ENCODE measurements around the gene FANCC.
"Not testable (repeated sequence)": the region's sequence is repeated elsewhere in the genome, so short reads cannot be mapped to it uniquely, and the experiment has no call there.

The FANCC gene

GRCh38 chr9:95226921-95227320, 90.6 kb downstream of the FANCC start:
- DNase-seq, result no peak

GRCh38 chr9:95225726-95226106, 91.8 kb downstream of the FANCC start:
- no peak for DNase-seq

GRCh38 chr9:95225076-95225725, 92.3 kb downstream of the FANCC start:
- DNase-seq, result no peak

GRCh38 chr9:95224376-95225019, 93.0 kb downstream of the FANCC start:
- no peak for DNase-seq

GRCh38 chr9:95220352-95220751, 97.2 kb downstream of the FANCC start:
- DNase-seq, result not testable (repeated sequence)

- DNase-seq, result no peak
Measured at GRCh38 chr9:95218773-95219172, 98.7 kb downstream of the FANCC start.

GRCh38 chr9:95217936-95218335, 99.6 kb downstream of the FANCC start:
- DNase-seq, result no peak

GRCh38 chr9:95215336-95215898, 102.1 kb downstream of the FANCC start:
- DNase-seq, result no peak

GRCh38 chr9:95213117-95213516, 104.4 kb downstream of the FANCC start:
- DNase-seq, result no peak

GRCh38 chr9:95211028-95211427, 106.5 kb downstream of the FANCC start:
- no peak for DNase-seq

GRCh38 chr9:95207403-95207802, 110.1 kb downstream of the FANCC start:
- DNase-seq, result no peak

GRCh38 chr9:95206143-95206542, 111.4 kb downstream of the FANCC start:
- DNase-seq, result no peak

- no peak for DNase-seq
Measured at GRCh38 chr9:95204710-95205109, 112.8 kb downstream of the FANCC start.

GRCh38 chr9:95204310-95204709, 113.2 kb downstream of the FANCC start:
- DNase-seq, result no peak

GRCh38 chr9:95203019-95203418, 114.5 kb downstream of the FANCC start:
- not testable (repeated sequence) for DNase-seq

GRCh38 chr9:95202076-95202681, 115.3 kb downstream of the FANCC start:
- DNase-seq, result no peak

- no peak for DNase-seq
Measured at GRCh38 chr9:95201206-95201605, 116.3 kb downstream of the FANCC start.

- no peak for DNase-seq
Measured at GRCh38 chr9:95197692-95198271, 119.7 kb downstream of the FANCC start.

- no peak for DNase-seq
Measured at GRCh38 chr9:95193480-95193879, 124.0 kb downstream of the FANCC start.

GRCh38 chr9:95193067-95193466, 124.4 kb downstream of the FANCC start:
- DNase-seq, result no peak

GRCh38 chr9:95192631-95193030, 124.9 kb downstream of the FANCC start:
- no peak for DNase-seq

- no peak for DNase-seq
Measured at GRCh38 chr9:95190413-95190812, 127.1 kb downstream of the FANCC start.

GRCh38 chr9:95189251-95190098, 128.0 kb downstream of the FANCC start:
- no peak for DNase-seq

Measured in NCI-H2171 (cell line).